Activated CD4-positive, alpha-beta T cell treated with anti-CD3 and anti-CD28 coated beads for 4 hours (primary cell): ENCODE data around the gene ACADM.
"Not testable (repeated sequence)": the region's sequence is repeated elsewhere in the genome, so short reads cannot be mapped to it uniquely, and the experiment has no call there.

Source experiments
- DNase-seq, 2 donors: peaks; one replicate each; pipeline ENCODE4 v3.0.0-alpha.2; 2020

ACADM gene

DNA sequence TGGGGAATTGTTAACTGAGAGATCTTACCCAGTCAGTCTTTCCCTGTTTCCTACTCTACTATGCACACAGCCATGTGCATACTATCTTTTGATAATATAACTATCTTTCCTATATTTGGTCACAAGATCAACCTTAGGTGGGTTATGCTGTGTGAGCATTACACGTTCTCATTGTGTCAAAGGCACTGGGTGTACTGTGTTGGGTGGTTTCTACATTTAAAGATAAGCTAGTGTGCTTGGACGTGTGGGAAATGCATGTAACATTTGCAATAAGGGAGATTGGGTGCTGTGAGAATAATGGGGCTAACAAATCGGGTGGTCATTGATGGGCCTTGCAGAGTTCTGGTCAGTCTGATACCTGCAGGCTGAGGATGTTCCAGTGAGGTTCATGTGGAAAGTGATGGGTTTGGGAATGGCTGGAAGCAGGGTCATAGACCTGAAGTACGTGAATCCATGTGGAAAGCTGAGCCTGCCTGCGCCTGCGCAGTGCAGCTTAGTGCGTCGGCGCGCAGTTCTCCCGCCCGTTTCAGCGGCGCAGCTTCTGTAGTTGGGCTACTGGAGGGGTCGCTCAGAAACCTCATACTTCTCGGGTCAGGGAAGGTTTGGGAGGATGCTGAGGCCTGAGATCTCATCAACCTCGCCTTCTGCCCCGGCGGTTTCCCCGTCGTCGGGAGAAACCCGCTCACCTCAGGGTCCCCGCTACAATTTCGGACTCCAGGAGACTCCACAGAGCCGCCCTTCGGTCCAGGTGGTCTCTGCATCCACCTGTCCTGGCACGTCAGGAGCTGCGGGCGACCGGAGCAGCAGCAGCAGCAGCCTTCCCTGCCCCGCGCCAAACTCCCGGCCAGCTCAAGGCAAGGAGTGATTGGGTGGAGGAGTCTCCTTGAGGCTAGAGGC is 72.1 kb downstream of the ACADM start, which contains the start of gene MSH4:
Gene MSH4 (plus strand): TSS at position 507 of the 897 bp plus-strand sequence. CDS start 104 bp downstream, at position 611.
- DNase-seq: no peak

DNA sequence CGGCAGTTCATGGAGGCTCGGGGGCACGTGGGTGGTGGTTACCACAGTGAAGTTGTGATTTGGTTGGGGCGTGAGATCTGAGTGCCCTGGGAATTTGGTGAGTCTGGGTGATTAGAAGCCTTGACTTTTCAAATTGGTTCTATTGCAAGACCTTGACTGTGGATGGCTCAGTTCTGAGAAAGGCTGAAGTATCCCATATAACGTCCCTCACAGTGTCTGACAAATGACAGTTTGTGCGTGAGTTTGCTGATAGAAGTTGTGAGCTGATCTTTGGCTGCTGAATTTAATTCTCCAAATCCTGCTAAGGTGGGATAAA is 72.7 kb downstream of the ACADM start:
- DNase-seq: no peak

DNA sequence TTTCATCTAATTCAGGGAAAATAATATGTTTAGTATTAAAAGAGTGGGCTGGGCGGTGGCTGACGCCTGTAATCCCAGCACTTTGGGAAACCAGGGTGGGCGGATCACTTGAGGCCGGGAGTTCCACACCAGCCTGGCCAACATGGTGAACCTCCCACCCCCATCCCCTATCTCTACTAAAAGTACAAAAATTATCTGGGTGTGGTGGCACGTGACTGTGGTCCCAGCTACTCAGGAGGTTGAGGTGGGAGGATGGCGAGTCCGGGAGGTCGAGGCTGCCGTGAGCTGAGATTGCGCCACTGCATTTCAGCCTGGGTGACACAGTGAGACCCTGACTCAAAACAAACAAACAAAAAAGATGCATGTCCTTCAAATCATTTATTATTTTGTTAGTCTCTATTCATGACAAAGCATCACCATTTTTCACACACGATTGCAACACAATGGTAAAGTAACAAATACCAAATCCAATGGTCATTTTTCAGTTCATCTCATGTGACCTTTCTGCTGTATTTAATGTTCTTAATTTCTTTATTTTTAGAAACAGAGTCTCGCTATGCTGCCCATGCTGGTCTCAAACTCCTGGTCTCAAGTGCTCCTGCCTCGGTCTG is 73.2 kb downstream of the ACADM start:
- DNase-seq: no peak

GRCh38 chr1:75801480-75801879 is 77.0 kb downstream of the ACADM start:
- DNase-seq: not testable (repeated sequence)

- no peak for DNase-seq
Observed at GRCh38 chr1:75808921-75809320, 84.4 kb downstream of the ACADM start.

DNA sequence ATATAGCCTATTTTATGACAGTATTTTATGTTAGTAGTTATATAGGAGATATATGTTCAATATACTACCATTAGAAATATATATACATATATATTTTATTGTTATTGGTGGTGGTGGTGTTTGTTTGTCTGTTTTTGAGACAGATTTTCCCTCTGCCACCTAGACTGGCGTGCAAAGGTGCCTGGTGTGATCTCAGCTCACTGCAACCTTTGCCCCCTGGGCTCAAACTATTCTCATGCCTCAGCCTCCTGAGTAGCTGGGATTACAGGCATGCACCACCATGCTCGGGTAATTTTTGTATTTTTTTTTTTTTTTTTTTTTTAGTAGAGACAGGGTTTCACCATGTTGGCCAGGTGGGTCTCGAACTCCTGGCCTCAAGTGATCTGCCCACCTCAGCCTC is 85.6 kb downstream of the ACADM start:
- DNase-seq: not testable (repeated sequence)

DNA sequence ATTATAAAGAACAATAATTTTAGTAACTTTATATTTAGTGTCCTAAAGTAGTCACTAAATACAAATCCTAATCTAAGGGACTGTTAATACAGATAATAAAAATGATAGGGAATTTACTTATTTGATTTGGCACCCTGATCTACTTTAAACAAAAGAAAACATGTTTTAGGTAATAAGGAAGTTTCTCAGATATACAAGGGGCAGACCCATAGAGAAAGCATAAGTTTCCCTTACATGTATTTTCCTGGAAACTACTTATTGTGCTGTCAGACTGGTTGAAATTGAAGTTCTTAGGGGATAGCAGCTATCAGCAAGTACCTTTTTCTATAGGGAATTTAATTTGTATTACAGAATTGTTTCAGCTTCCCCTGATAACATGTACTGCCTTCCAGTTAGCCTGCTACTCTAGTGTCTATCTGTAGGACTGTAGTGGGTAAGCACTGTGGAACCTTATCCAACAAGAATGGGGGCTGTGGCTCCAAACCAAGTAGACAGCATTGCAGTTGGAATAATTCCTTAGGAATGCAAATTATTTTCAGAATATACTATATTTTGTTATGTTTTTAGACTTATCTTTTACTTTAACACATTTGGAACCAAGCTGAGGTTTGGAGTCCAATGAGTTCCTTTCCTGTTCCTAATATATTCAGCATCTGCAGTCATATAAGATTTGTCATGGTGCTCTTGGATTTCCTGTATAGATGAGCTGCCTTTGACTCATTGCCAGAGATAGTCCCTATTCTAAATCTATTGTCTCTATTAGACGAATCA is 86.9 kb downstream of the ACADM start:
- DNase-seq: no peak

DNA sequence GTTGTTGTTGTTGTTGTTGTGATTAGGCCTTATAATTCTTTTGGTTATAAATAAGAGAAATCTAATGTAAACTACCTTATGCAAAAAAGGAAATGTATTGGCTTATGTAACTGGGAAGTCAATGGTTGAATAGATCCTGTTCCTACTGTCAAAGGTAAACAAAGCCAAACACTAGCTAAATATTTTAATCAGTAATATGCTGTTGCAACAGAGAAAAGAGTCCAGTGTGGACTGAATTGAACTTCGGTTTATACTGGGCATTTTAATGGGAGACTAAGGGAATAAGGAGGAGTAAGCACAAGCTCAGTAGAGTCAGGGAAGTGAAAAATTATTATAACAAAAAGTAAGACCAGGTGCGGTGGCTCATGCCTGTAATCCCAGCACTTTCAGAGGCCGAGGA is 87.6 kb downstream of the ACADM start:
- no peak for DNase-seq
